Erythroblast (primary cell): ENCODE data around the gene LNPEP.

Source experiments
- GATA1 ChIP-seq: IDR thresholded peaks from 2 replicates; pipeline ENCODE4 v1.6.1; 2011; ENCODE audit warnings: low read depth, mild to moderate bottlenecking, control low read depth, low read length, moderate library complexity
- POLR2A ChIP-seq: IDR thresholded peaks from 2 replicates; pipeline ENCODE4 v1.6.1; 2011; ENCODE audit warnings: mild to moderate bottlenecking, low read length

GRCh38 chr5:96975656-96976055, 39.8 kb downstream of the LNPEP start:
- TF ChIP-seq POLR2A (no peak), GATA1 (no peak)
